ENCODE measurements around the gene ZNF655.
A peak's percentile ranks its signal among the peaks of the same experiment; 100 is the strongest.

The ZNF655 gene

GRCh38 chr7:99551334-99551733 is 7.1 kb upstream of the ZNF655 start:
- Mint-ChIP-seq H3K4me3 (peak overlapping the region; percentile 95), H3K4me1 (peaks cover 14% of the 10 kb centered on the region)
- DNase-seq, result no peak

GRCh38 chr7:99551767-99552463 is 6.5 kb upstream of the ZNF655 start, which contains the start of gene FAM200A:
TSS of gene FAM200A (minus strand) at chr7:99552114. CDS start at chr7:99548407, 3,707 bp downstream.
- peak; percentile 82 for DNase-seq
- no peaks in the 10 kb centered on the region for H3K27me3 Mint-ChIP-seq (ENCODE audit: low read depth, poor library complexity)
- H3K4me1 Mint-ChIP-seq, result peaks cover 14% of the 10 kb centered on the region
- H3K27ac Mint-ChIP-seq, result peak within 1 kb of the TSS; percentile 80
- no peak for TF ChIP-seq CTCF (IDR thresholded peaks at IDR 0.05)
- H3K9me3 Mint-ChIP-seq, result peaks cover 50% of the 10 kb centered on the region
- H3K4me3 Mint-ChIP-seq, result peak within 1 kb of the TSS; percentile 95
- H3K36me3 Mint-ChIP-seq (ENCODE audit: low read depth), result peaks cover 62% of the 10 kb centered on the region

More at GRCh38 chr7:99551334-99551733, 7.1 kb upstream of the ZNF655 start:
- peaks cover 68% of the 10 kb centered on the region for H3K36me3 Mint-ChIP-seq (ENCODE audit: low read depth)
- no peak for TF ChIP-seq CTCF (IDR thresholded peaks at IDR 0.05)
- H3K9me3 Mint-ChIP-seq, result peaks cover 56% of the 10 kb centered on the region
- peak overlapping the region; percentile 75 for H3K27ac Mint-ChIP-seq
- no peaks in the 10 kb centered on the region for H3K27me3 Mint-ChIP-seq (ENCODE audit: low read depth, poor library complexity)

GRCh38 chr7:99553039-99553438 is 5.4 kb upstream of the ZNF655 start:
- Mint-ChIP-seq H3K27ac (no peak overlapping the region), H3K9me3 (peaks cover 39% of the 10 kb centered on the region), H3K36me3 (ENCODE audit: low read depth) (peaks cover 51% of the 10 kb centered on the region), H3K4me1 (peaks cover 25% of the 10 kb centered on the region), H3K4me3 (peak overlapping the region; percentile 38), H3K27me3 (ENCODE audit: low read depth, poor library complexity) (no peaks in the 10 kb centered on the region)
- DNase-seq, result no peak
- TF ChIP-seq CTCF (IDR thresholded peaks at IDR 0.05), result no peak

- Mint-ChIP-seq H3K4me3 (no peak overlapping the region), H3K27me3 (ENCODE audit: low read depth, poor library complexity) (no peaks in the 10 kb centered on the region), H3K27ac (no peak overlapping the region), H3K9me3 (peaks cover 20% of the 10 kb centered on the region), H3K36me3 (ENCODE audit: low read depth) (peaks cover 33% of the 10 kb centered on the region), H3K4me1 (peaks cover 27% of the 10 kb centered on the region)
- no peak for DNase-seq
- TF ChIP-seq CTCF (IDR thresholded peaks at IDR 0.05), result no peak
Measured at GRCh38 chr7:99554939-99555338, 3.5 kb upstream of the ZNF655 start.

- no peak for DNase-seq
- Mint-ChIP-seq H3K9me3 (no peaks in the 10 kb centered on the region), H3K27me3 (ENCODE audit: low read depth, poor library complexity) (no peaks in the 10 kb centered on the region), H3K4me3 (peak overlapping the region; percentile 93), H3K4me1 (peaks cover 28% of the 10 kb centered on the region), H3K36me3 (ENCODE audit: low read depth) (peaks cover 30% of the 10 kb centered on the region), H3K27ac (no peak overlapping the region)
- TF ChIP-seq CTCF (IDR thresholded peaks at IDR 0.05), result no peak
Measured at GRCh38 chr7:99557196-99557607, 1.2 kb upstream of the ZNF655 start.

GRCh38 chr7:99557940-99558305 is 519 bp upstream of the ZNF655 start:
- no peaks in the 10 kb centered on the region for H3K27me3 Mint-ChIP-seq (ENCODE audit: low read depth, poor library complexity)
- peak overlapping the region; percentile 95 for H3K27ac Mint-ChIP-seq
- H3K4me1 Mint-ChIP-seq, result peaks cover 29% of the 10 kb centered on the region
- TF ChIP-seq CTCF (IDR thresholded peaks at IDR 0.05), result no peak
- DNase-seq, result no peak
- H3K36me3 Mint-ChIP-seq (ENCODE audit: low read depth), result peaks cover 37% of the 10 kb centered on the region
- H3K9me3 Mint-ChIP-seq, result no peaks in the 10 kb centered on the region
- peak overlapping the region; percentile 93 for H3K4me3 Mint-ChIP-seq

All from nephron progenitor cell (in vitro differentiated cells).